ENCODE results near the gene ASPG. TPM values are rescaled to one million over a fixed set of nuclear protein-coding genes. Genes with fewer than 3 reads are reported as not detected.
A peak's percentile ranks its signal among the peaks of the same experiment; 100 is the strongest.

The ASPG gene
- total RNA-seq, 1 donor from 2014 or later: 1.2 TPM

- Histone ChIP-seq H3K4me3 (no peak overlapping the region), H3K27ac (no peak overlapping the region), H3K9ac (no peak overlapping the region), H3K4me1 (peaks cover 3% of the 10 kb centered on the region), H3F3A (ENCODE audit: low read depth) (no peaks in the 10 kb centered on the region), H3K4me2 (no peak overlapping the region), H4K20me1 (ENCODE audit: low read depth) (no peaks in the 10 kb centered on the region), H3K27me3 (no peaks in the 10 kb centered on the region), H3K79me2 (ENCODE audit: low read depth) (no peaks in the 10 kb centered on the region), H2AFZ (replicated peaks) (no peak overlapping the region), H3K9me3 (ENCODE audit: low read depth) (no peaks in the 10 kb centered on the region), H3K36me3 (no peaks in the 10 kb centered on the region)
- Mint-ChIP-seq H3K4me3 (no peak overlapping the region), H3K9me3 (no peaks in the 10 kb centered on the region), H3K27me3 (ENCODE audit: insufficient read depth, low read depth) (peaks cover 3% of the 10 kb centered on the region), H3K27ac (no peak overlapping the region), H3K36me3 (no peaks in the 10 kb centered on the region), H3K4me1 (peaks cover 2% of the 10 kb centered on the region)
- TF ChIP-seq EZH2phosphoT487 (IDR thresholded peaks at IDR 0.05): no peak
- no peak for TF ChIP-seq CTCF (IDR thresholded peaks at IDR 0.05)
- no peak for TF ChIP-seq EZH2 (IDR thresholded peaks at IDR 0.05)
- DNase-seq (ENCODE audit: low spot score): no peak
These were observed 10.8 kb downstream of the ASPG start for GRCh38 chr14:104096318-104096717.

- peak; percentile 56 for DNase-seq (ENCODE audit: low spot score)
- TF ChIP-seq CTCF (IDR thresholded peaks at IDR 0.05) (peak; percentile 45), EZH2 (IDR thresholded peaks at IDR 0.05) (no peak), EZH2phosphoT487 (IDR thresholded peaks at IDR 0.05) (no peak)
- peaks cover 3% of the 10 kb centered on the region for H3K27me3 Mint-ChIP-seq (ENCODE audit: insufficient read depth, low read depth)
- no peaks in the 10 kb centered on the region for H3K36me3 Mint-ChIP-seq
- no peak overlapping the region for H3K4me2 ChIP-seq
- no peak overlapping the region for H3K4me3 ChIP-seq
- H3K4me1 Mint-ChIP-seq: peaks cover 2% of the 10 kb centered on the region
- H3F3A ChIP-seq (ENCODE audit: low read depth): no peaks in the 10 kb centered on the region
- no peak overlapping the region for H3K27ac ChIP-seq
- no peaks in the 10 kb centered on the region for H3K9me3 Mint-ChIP-seq
- no peaks in the 10 kb centered on the region for H3K36me3 ChIP-seq
- H4K20me1 ChIP-seq (ENCODE audit: low read depth): no peaks in the 10 kb centered on the region
- no peaks in the 10 kb centered on the region for H3K79me2 ChIP-seq (ENCODE audit: low read depth)
- H3K27ac Mint-ChIP-seq: no peak overlapping the region
- peaks cover 3% of the 10 kb centered on the region for H3K4me1 ChIP-seq
- H3K9ac ChIP-seq: no peak overlapping the region
- H2AFZ ChIP-seq (replicated peaks): no peak overlapping the region
- H3K27me3 ChIP-seq: no peaks in the 10 kb centered on the region
- no peaks in the 10 kb centered on the region for H3K9me3 ChIP-seq (ENCODE audit: low read depth)
- no peak overlapping the region for H3K4me3 Mint-ChIP-seq
These were observed 11.5 kb downstream of the ASPG start for GRCh38 chr14:104096751-104097700.

GRCh38 chr14:104098272-104099095 is 13.0 kb downstream of the ASPG start:
- Mint-ChIP-seq H3K36me3 (no peaks in the 10 kb centered on the region), H3K4me1 (peaks cover 2% of the 10 kb centered on the region), H3K9me3 (no peaks in the 10 kb centered on the region), H3K27me3 (ENCODE audit: insufficient read depth, low read depth) (peaks cover 3% of the 10 kb centered on the region), H3K27ac (no peak overlapping the region), H3K4me3 (no peak overlapping the region)
- Histone ChIP-seq H3K4me2 (no peak overlapping the region), H4K20me1 (ENCODE audit: low read depth) (no peaks in the 10 kb centered on the region), H3K27ac (no peak overlapping the region), H3K4me3 (no peak overlapping the region), H2AFZ (replicated peaks) (no peak overlapping the region), H3K79me2 (ENCODE audit: low read depth) (no peaks in the 10 kb centered on the region), H3K9ac (no peak overlapping the region), H3K36me3 (no peaks in the 10 kb centered on the region), H3K9me3 (ENCODE audit: low read depth) (no peaks in the 10 kb centered on the region), H3K27me3 (no peaks in the 10 kb centered on the region), H3K4me1 (peaks cover 3% of the 10 kb centered on the region), H3F3A (ENCODE audit: low read depth) (no peaks in the 10 kb centered on the region)
- TF ChIP-seq EZH2phosphoT487 (IDR thresholded peaks at IDR 0.05) (no peak), EZH2 (IDR thresholded peaks at IDR 0.05) (no peak), CTCF (IDR thresholded peaks at IDR 0.05) (no peak)
- no peak for DNase-seq (ENCODE audit: low spot score)

Measured in neural progenitor cell (in vitro differentiated cells).